ENCODE measurements around the gene ANTKMT.

GRCh38 chr16:680967-681745, 39.8 kb upstream of the ANTKMT start:
- TF ChIP-seq RAD21 (IDR thresholded peaks at IDR 0.05 in 1 of 2, conservative IDR thresholded peaks at IDR 0.05 in 1 of 2; ENCODE audit: low read depth in 2 of 2, low read length in 2 of 2) (no peak), MAFK (IDR thresholded peaks at IDR 0.05; ENCODE audit: low read depth, low read length) (no peak), CEBPB (IDR thresholded peaks at IDR 0.05; ENCODE audit: low read depth, low read length) (no peak), KDM1A (IDR thresholded peaks at IDR 0.05; ENCODE audit: borderline replicate concordance, low read length) (no peak), EZH2 (IDR thresholded peaks at IDR 0.05; ENCODE audit: low read depth, low read length, severe bottlenecking) (no peak), SP2 (IDR thresholded peaks at IDR 0.05; ENCODE audit: low read length) (no peak), POLR2AphosphoS5 (IDR thresholded peaks at IDR 0.05; ENCODE audit: low read depth, low read length) (no peak), SRF (IDR thresholded peaks at IDR 0.05; ENCODE audit: low read depth, low read length) (no peak), POLR2A (IDR thresholded peaks at IDR 0.05; ENCODE audit: control extremely low read depth in 1 of 2, low read depth in 2 of 2, low read length in 2 of 2) (no peak), POU5F1 (IDR thresholded peaks at IDR 0.05; ENCODE audit: low read depth, low read length) (no peak), RNF2 (IDR thresholded peaks at IDR 0.05; ENCODE audit: borderline replicate concordance, low read depth, low read length, missing control alignments, poor library complexity, severe bottlenecking) (no peak)
- TF ChIP-seq, protein P1, sequence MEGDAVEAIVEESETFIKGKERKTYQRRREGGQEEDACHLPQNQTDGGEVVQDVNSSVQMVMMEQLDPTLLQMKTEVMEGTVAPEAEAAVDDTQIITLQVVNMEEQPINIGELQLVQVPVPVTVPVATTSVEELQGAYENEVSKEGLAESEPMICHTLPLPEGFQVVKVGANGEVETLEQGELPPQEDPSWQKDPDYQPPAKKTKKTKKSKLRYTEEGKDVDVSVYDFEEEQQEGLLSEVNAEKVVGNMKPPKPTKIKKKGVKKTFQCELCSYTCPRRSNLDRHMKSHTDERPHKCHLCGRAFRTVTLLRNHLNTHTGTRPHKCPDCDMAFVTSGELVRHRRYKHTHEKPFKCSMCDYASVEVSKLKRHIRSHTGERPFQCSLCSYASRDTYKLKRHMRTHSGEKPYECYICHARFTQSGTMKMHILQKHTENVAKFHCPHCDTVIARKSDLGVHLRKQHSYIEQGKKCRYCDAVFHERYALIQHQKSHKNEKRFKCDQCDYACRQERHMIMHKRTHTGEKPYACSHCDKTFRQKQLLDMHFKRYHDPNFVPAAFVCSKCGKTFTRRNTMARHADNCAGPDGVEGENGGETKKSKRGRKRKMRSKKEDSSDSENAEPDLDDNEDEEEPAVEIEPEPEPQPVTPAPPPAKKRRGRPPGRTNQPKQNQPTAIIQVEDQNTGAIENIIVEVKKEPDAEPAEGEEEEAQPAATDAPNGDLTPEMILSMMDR (IDR thresholded peaks at IDR 0.05; ENCODE audit: control extremely low read depth in 1 of 3, insufficient read depth in 1 of 3, low read depth in 1 of 3, low read length in 3 of 3): no peak
- TF ChIP-seq, protein P2, sequence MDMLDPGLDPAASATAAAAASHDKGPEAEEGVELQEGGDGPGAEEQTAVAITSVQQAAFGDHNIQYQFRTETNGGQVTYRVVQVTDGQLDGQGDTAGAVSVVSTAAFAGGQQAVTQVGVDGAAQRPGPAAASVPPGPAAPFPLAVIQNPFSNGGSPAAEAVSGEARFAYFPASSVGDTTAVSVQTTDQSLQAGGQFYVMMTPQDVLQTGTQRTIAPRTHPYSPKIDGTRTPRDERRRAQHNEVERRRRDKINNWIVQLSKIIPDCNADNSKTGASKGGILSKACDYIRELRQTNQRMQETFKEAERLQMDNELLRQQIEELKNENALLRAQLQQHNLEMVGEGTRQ (IDR thresholded peaks at IDR 0.05; ENCODE audit: low read length): no peak
